NB4 (cell line): ENCODE results near the gene HOXA6.

Experiments
- CTCF ChIP-seq: IDR thresholded peaks from one replicate; pipeline ENCODE4 v1.5.1; 2012; ENCODE audit warnings: low read depth, low read length
- POLR2A ChIP-seq: IDR thresholded peaks from 2 replicates; pipeline ENCODE4 v1.6.1; 2011; ENCODE audit warnings: mild to moderate bottlenecking; ENCODE audit not compliant: insufficient read length; ENCODE audit errors: extremely low read depth

GRCh38 chr7:27144781-27145164 lies 2.8 kb downstream of the HOXA6 start:
- TF ChIP-seq CTCF (no peak), POLR2A (no peak)
